Hematopoietic multipotent progenitor cell treated with erythropoietin and hydrocortisone succinate and interleukin-3 and kit ligand, for 17 days (in vitro differentiated cells): ENCODE results near the gene SCYGR7.
"Not testable (repeated sequence)": the region's sequence is repeated elsewhere in the genome, so short reads cannot be mapped to it uniquely, and the experiment has no call there.

Source experiments
- DNase-seq: peaks from one replicate; pipeline ENCODE4 v3.0.0-alpha.2; 2015; ENCODE audit warnings: low spot score

SCYGR7 gene, protein sequence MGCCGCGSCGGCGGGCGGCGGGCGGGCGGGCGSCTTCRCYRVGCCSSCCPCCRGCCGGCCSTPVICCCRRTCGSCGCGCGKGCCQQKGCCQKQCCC

GRCh38 chr2:227728035-227728434, at the start of gene SCYGR7:
TSS of gene SCYGR7 (plus strand) at chr2:227728335. CDS start at chr2:227728335, 0 bp downstream.
- no peak for DNase-seq

DNA sequence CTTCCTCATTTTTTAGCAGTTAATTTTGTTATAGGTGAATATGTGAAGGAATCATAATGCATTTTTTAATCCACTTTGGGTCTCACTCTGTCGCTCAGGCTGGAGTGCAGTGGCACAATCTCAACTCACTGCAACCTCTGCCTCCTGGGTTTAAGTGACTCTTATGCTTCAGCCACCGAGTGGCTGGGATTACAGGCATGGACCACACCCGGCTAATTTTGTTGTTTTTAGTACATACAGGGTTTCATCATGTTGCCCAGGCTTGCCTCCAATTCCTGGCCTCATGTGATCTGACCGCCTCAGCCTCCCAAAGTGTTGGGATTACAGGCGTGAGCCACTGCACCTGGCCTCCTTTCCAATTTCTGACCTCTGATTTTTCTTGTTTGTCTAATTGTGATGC, 43.9 kb upstream of the SCYGR7 start:
- DNase-seq = no peak

DNA sequence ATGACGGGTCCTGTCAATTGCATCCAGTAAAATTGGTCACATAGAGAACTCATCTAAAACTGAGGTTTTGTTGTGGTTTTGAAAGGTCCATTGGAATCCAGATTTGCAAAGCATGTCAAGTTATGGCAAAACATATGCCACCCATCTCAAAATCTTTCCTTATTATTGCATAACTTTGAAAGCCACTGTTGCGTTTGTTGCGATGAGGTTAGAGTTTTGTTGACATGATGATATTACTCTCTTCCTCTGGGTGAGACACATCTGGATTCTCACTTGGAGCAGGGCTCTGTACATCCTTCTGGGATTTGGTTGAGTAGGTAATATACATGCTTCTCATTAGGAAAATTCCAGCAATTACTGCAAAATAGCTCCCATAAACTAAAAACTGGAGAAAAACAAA, 40.9 kb upstream of the SCYGR7 start:
- DNase-seq = no peak

DNA sequence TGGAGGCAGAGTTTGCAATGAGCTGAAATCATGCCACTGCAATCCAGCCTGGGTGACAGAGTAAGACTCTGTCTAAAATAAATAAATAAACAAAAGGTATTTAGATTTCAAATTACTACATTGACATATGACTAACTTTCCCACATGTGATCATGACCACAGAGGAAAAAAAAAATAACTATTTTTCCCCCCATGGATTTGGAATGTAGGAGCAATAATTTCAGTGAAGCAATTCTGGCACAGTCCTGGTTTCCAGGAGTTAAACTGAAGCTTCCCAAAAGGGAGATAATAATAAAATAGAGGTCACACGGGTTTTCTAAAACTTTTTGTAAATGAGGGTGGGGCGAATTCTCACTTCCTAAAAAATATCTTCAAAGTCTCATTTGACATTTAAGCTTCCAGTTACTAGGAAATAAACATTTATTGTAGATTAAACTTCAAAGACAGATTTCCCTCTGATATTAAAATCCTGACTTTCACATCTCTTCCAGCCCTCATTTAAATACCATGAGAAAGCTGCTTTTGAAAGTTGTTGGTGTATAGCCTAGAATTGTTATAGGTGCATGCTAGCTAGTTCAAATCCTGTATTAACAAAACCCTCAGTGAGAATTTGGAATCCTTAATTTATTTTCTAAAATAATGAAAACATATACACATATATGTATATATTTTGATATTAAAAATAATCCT, 31.0 kb upstream of the SCYGR7 start:
- DNase-seq = no peak

DNA sequence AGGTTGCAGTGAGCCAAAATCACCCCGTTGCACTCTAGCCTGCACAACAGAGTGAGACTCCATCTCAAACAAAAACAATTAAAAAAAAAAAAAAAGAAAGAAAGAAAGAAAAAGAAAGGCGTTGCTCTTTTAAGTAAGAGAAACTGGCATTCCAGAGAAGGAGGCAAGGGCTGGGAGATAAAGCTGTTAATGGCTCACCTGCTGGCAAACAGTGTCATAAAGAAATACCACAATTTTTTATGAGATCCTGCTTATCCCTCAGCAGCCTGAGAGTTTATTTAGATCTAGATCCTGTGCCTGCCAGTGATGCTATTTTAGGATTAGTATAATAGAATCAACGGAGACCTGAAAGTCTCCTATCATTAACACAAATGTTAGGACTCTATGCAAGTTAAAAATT, 26.6 kb upstream of the SCYGR7 start:
- DNase-seq = no peak

DNA sequence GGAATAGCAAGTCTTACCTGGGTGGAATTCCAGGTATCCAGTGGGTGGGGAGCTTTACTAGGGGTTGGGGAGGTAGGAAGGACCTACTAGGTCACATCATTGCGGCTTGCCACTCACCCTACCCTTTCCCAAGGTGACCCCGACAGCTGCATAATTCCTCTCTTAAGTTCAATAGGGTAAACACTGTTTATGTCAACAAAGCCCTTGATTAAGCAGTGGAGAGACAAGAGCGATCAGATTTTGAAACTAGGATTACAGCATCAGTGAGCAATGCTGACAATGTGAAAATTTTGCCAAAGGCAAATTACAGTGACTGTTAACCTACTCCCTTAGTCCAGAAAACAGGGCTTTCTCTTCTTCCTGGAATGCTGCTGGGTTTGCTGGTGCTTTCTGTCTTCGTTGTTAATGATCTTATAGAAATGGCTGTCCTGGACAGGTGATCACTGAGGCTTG, 24.8 kb upstream of the SCYGR7 start:
- DNase-seq = no peak

GRCh38 chr2:227703961-227704360, 24.2 kb upstream of the SCYGR7 start:
- DNase-seq = no peak

- DNase-seq = no peak
Measured at GRCh38 chr2:227706859-227707258, 21.3 kb upstream of the SCYGR7 start.

- no peak for DNase-seq
Measured at GRCh38 chr2:227707390-227707789, 20.7 kb upstream of the SCYGR7 start.

- no peak for DNase-seq
Measured at GRCh38 chr2:227710986-227711385, 17.1 kb upstream of the SCYGR7 start.

DNA sequence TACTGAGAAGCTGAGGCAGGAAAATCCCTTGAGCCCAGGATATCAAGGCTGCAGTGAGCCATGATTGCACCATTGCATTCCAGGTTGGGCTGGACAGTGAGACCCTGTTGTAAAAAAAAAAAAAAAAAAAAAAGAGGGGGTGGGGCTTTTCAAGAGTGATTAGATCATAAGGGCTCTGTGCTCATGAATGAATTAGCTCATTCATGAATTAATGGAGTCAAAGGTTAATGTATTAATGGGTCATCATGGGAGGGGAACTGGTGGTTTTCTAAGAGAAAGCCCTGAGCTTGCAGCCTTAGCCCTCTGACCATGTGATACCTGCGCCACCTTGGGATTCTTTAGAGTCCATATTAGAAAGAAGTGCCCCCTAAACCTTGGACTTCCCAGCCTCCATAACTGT, 14.8 kb upstream of the SCYGR7 start:
- DNase-seq = no peak

DNA sequence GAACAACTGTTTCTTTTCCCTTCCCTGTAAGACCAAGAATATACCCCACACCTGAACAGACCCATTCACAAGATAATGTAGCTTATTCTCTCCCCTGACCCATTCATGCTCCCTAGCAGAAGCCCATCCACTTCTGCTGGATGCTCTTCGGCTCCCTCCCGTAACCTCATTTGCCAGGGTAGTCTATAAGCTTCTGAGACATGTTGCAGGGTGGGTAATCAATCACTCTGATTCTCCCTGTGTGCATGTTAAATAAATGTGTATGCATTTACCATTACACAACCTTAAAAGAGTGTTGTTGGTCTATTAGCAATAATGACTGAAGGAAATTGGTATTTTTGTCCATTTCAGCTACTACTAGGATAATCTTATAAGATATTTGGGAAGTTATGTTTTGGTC, 11.6 kb upstream of the SCYGR7 start:
- no peak for DNase-seq

DNA sequence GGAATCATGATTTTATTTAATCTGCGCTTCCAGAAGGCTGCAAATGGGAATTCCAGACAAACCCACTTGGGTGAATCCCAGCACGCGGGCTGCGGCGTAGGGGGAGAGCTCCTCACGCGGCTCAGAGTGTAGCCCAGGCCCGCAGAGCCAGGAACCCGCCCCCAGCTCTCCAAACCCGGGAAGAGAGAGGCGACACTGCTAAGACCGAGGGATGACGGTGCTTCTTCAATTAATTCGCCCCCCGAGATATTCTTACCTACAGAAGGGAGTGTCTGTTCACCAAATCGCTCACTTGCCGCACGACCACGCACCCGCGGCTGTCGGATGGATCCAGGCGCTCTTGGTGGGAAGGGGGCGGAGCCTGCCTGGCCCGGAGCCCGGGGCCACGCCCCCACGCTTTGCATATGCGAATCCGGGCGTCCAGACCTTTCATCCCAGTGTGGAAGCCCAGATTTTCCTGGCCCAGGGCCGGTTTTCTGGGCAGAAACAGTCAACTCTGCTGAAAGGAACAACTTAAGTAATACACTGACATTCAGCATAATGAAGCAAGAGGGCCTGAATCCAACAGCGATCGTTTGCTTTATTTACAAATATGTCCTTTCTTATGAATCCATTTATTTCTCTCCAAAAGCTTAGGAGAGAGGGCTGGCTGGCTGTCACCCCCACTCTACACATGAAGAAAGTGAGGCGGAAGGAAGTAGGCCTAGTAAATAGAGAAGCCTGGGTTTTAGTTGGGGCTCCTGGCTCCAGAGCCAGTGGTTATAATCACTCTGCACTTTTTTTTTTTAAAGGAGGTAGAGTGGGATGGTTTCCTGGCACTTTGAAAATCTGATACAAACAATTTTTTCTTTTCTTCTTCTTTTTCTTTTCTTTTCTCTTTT, 10.2 kb upstream of the SCYGR7 start, which contains the start of gene SLC19A3:
SLC19A3 (minus strand) TSS at position 342 of the 881 bp plus-strand sequence. CDS start 15,710 bp downstream, outside the sequence.
- no peak for DNase-seq

- no peak for DNase-seq
Measured at GRCh38 chr2:227719641-227720040, 8.5 kb upstream of the SCYGR7 start.

DNA sequence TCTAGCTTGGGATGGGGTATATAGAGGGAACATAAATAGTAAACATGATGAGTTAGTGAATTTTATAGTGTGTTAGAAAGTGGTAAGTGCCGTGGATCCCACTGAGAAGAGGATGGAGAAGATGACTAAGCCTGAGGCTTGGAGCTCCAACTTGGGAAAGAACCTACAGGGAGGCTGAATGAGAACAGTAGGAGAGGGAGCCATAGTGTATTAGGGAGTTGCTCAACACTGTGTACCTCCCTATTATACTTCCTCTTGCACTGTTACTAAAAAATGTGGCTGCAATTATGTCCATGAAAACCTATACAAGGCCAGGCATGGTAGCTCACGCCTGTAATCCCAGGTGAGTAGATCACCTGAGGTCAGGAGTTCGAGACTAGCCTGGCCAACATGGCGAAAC, 7.5 kb upstream of the SCYGR7 start:
- no peak for DNase-seq

GRCh38 chr2:227722821-227723220, 5.3 kb upstream of the SCYGR7 start:
- not testable (repeated sequence) for DNase-seq

- DNase-seq = no peak
Measured at GRCh38 chr2:227724394-227725039, 3.6 kb upstream of the SCYGR7 start, which contains the start of gene SCYGR6. TSS of gene SCYGR6 (minus strand) at chr2:227724757. CDS start at chr2:227724757, 0 bp downstream.

DNA sequence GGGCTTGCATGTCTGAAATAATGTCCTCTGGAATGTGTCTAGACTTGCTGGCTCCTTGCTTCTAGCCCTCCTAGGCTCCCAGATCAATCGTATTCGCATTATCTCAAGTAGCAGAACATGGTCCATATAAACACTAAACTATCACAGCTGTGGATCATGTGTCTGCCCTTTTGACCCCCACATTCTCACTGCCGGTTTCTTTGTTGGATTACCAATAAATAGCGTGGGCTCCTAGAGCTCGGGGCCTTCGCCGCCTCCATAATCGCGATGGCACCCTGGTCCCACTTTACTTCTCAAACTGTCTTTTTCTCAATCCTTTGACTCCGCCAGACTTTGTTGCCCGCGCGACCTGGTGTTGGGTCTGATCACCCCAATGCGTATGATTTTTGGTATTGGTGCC, 11.2 kb downstream of the SCYGR7 start:
- DNase-seq = no peak

- DNase-seq = not testable (repeated sequence)
Measured at GRCh38 chr2:227740705-227741104, 12.6 kb downstream of the SCYGR7 start.

GRCh38 chr2:227745594-227745993, 17.5 kb downstream of the SCYGR7 start, which contains the start of gene SCYGR8:
TSS of gene SCYGR8 (plus strand) at chr2:227745894. CDS start at chr2:227745894, 0 bp downstream.
- DNase-seq = no peak

DNA sequence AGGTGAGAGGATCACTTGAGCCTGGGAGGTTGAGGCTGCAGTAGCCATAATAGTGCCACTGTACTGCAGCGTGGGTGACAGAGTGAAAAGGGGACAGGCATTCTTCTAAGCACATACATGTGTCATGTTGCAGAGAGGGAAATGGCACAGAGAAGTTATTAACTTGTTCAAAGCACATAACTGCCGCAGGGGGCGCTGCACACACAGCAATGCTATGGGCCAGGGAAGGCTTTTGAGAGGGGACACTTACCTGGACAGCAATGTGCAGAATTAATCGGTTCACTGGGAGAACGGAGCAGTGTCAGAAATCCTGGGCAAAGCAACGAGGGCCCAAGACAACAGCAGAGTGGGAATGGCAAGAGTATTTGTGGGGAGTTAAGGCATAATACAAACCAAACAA, 19.9 kb downstream of the SCYGR7 start:
- no peak for DNase-seq

- DNase-seq = not testable (repeated sequence)
Measured at GRCh38 chr2:227756261-227756660, 28.1 kb downstream of the SCYGR7 start.
